Stromal cell of bone marrow (primary cell): ENCODE results near the gene HSPE1.
"Not testable (repeated sequence)": the region's sequence is repeated elsewhere in the genome, so short reads cannot be mapped to it uniquely, and the experiment has no call there.

Experiments
- DNase-seq: peaks from one replicate; pipeline ENCODE4 v3.0.0-alpha.2; 2012; ENCODE audit warnings: low read depth

HSPE1 gene

DNA sequence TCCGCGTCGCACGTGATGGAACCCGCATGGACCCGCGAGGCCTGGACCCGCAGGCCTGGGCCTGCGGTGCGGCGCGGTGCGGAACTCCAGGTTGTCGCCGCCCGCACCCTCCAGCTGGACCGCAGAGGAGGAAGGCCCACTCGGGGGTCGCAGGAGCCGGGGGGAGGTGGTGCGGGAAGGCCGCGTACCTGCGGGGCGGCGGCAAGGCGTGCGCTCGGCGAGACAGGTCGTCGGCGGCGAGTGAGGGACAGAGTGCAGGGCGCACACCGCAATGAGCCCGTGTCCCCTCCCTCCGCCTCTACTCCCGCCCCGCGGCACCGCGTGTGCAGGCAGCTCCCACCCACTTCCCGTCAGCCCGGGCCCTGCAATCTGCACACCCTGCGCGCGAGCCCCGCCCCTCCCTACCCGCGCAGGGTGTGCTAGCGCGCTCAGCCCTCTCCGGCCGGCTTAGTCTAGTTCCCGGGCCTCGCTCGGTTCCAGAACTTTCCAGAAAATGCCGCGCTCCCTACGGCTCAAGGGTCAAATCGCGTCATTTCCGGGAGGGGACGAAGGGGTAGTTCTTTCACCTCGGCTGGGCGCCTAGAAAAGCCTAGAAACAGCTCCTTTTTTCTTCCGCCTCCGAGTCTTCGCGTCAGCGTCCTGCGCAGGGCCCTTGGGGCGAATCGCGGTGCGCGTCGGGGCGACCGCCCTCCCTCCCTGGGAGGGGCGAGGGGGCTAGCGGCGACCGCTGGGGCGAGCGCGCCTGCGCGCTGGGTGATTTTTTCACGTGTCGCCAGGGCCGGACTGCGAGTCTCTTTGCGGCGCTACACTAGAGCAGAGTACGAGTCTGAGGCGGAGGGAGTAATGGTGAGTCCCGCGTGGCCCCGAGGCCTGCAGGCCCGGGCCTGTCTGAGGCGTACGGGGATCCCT is at the start of gene HSPE1, which contains the start of gene HSPD1:
Gene HSPE1, plus strand, starts transcription at position 786 of the 909 bp plus-strand sequence. Its CDS starts 58 bp downstream, at position 844.
Gene HSPD1, minus strand, starts transcription at position 247 of the 909 bp plus-strand sequence. CDS start 992 bp downstream, outside the sequence.
- peak; percentile 100 for DNase-seq

GRCh38 chr2:197450465-197450864 is 49.7 kb upstream of the HSPE1 start:
- DNase-seq = no peak

- DNase-seq = not testable (repeated sequence)
Observed at GRCh38 chr2:197450935-197451358, 49.2 kb upstream of the HSPE1 start.

GRCh38 chr2:197452754-197453122 is 47.4 kb upstream of the HSPE1 start:
- no peak for DNase-seq

DNA sequence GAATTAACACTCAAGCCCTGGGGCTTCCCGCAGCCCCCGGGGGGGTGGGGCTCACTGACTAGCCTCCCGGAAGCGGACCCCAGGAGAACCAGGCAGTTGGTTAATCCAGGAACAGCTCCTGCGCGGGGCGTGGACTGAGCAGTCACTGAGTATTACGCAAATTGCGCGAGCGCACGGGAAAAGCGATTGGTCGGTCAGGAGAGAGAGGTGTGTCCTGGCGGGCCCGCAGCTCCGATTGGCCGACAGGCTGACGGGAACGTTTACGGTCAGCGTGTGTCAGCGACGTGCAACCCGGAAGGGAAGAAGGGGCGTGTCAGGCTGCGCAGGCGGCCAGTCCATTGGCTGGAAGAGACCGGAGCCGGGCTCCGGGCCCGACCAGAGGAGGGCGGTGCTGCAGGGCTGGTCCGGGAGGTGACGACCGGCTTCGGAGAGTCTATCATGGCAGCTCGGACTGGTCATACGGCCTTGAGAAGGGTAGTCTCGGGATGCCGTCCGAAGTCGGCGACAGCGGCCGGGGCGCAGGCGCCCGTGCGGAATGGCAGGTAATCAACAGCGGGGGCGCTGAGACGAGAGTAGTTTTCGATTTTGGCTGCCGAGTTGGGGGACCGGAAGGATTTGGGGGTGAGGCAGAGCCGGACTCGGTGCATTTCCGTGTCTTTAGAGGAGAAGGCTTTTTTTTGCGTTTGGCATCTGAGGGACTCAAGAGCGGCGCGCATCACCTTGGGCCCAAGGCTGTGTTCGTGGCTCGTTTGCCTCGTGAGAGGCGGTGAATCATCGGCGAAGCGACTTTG is 46.9 kb upstream of the HSPE1 start, which contains the start of gene COQ10B:
Gene COQ10B, plus strand, starts transcription at position 430 of the 791 bp plus-strand sequence. Its CDS starts 9 bp downstream, at position 439.
- peak; percentile 99 for DNase-seq

- peak; percentile 94 for DNase-seq
Observed at GRCh38 chr2:197453914-197454398, 46.2 kb upstream of the HSPE1 start.

GRCh38 chr2:197454923-197455322 is 45.3 kb upstream of the HSPE1 start:
- DNase-seq = no peak

DNA sequence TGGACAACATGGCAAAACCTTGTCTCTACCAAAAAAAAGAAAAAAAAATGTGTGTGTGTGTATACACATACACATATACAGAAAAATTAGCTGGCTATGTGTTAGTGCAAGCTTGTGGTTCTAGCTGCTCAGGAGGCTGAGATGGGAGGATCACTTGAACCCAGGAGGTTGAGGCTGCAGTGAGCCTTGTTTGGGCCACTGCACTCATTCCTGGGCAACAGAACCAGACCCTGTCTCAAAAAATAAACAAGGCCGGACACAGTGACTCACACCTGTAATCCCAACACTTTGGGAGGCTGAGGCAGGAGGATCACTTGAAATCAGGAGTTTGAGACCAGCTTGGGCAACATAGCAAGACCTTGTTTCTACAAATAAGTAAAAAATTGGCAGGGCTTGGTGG is 44.8 kb upstream of the HSPE1 start:
- no peak for DNase-seq

DNA sequence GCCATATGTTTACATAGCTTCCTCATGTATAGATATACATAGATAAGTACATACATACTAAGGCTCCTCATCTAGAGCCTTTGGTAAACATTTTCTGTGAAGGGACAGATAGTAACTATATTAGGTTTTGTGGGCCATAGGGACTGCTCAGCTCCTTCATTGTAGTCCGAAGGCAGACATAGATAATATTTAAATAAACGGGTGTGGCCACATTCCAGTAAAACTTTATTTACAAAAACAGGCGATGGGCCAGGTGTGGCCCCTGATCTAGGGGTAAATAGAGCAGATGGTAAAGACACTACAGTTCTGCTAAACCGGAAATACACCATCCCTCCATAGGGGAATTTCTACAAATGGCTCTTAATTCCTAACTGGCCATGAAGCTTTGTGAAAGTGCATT is 39.5 kb upstream of the HSPE1 start:
- DNase-seq = no peak

DNA sequence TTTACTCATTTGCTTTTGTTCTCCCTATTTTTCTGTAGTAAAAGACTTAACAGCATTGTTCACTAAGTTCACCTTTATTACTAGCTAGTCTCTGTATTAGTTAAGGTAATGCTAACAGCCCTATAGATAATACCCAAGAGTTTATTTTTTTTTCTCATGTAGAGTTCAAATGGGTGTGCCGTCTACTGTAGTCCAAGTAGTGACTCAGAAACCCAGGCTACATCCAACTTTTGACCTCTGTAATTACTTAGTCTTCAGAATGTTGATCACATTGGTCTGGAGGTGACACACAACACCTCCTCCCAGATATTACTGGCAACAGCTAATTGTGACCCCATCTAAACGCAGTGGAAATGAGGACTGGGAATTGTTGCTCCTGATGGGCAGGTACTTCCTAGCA is 39.1 kb upstream of the HSPE1 start:
- DNase-seq = peak; percentile 41

- no peak for DNase-seq
Observed at GRCh38 chr2:197464175-197464574, 36.0 kb upstream of the HSPE1 start.

DNA sequence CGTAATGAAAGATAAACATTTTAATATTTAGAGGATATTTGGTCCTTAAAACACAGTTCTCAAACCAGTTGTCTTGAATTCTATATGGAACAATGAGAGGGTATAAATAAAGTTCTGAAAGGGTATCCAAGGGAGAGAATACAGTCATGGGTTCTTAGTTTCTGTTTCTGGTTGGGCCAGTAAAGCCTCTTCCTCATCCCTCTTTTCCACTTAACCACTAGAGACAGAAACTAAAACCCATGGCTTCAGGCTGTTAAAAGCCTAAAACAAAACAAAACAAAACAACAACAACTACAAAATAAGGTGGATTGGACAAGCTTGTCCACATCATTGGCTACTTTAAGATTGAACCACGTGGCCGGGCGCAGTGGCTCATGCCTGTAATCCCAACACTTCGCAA is 28.0 kb upstream of the HSPE1 start:
- DNase-seq = no peak

DNA sequence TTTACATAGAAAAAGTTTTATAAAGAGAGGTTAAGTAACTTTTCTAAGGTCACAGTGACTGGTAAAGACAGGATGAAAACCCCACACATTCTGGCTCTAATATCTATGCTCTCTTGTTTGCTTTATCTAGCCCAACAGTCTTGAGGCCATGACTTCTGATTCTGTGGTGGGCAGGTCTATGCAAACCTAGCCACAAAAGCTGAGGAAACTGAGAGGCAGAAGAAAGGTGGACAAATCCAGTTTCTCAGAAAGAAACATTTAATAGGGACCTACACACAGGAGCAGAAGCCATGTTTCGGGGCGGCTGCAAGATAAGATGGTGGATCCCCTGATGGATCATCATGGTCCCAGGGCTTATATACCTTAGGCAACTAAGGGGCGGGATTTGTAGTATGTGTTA is 22.4 kb upstream of the HSPE1 start:
- no peak for DNase-seq

GRCh38 chr2:197480165-197481036 is 19.8 kb upstream of the HSPE1 start:
- DNase-seq = no peak

DNA sequence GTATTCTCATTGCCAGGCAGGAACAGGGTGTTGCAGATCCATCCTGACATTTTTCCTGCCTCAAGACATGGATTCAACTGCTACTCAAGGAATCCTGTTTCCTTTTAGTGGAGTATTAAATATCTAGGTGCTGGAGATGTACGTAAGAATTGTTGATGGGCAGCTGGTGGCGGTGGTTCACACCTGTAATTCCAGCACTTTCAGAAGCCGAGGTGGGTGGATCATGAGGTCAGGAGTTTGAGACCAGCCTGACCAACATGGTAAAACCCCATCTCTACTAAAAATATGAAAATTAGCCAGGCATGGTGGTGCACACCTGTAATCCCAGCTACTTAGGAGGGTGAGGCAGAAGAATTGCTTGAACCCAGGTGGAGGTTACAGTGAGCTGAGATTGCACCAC is 15.9 kb upstream of the HSPE1 start:
- DNase-seq = not testable (repeated sequence)

- DNase-seq = no peak
Observed at GRCh38 chr2:197486175-197486574, 14.0 kb upstream of the HSPE1 start.

DNA sequence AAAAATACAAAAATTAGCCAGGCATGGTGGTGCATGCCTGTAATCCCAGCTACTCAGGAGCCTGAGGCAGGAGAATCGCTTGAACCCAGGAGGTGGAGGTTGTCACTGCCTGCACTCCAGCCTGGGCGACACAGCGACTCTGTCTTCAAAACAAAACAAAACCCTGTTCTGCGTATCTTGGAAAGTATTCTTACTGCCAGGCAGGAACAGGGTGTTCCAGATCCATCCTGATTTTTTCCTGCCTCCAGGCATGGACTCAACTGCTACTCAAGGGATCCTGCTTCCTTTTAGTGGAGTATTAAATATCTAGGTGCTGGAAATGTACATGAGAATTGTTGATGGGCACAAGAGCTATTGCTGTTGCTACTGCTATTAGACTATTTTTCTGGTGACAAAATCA is 12.8 kb upstream of the HSPE1 start:
- no peak for DNase-seq

- DNase-seq = no peak
Observed at GRCh38 chr2:197495433-197496134, 4.6 kb upstream of the HSPE1 start.

DNA sequence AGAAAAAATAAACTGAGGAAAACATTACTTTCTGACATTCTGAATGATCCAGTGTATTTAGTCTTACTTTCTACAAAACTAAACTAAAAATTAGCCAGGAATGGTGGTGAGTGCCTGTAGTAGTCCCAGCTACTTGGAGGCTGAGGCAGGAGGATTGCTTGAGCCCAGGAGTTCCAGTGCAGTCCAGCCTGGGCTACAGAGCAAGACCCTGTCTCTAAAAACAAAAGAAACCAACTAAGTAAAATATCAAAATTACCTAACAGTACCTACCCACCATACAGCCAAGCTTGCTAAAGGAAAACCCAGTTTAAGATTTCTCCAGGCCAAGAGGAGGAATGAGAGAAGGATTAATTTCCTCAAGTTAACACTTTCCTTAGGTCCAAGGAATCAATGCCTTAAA is 3.5 kb upstream of the HSPE1 start:
- DNase-seq = no peak

DNA sequence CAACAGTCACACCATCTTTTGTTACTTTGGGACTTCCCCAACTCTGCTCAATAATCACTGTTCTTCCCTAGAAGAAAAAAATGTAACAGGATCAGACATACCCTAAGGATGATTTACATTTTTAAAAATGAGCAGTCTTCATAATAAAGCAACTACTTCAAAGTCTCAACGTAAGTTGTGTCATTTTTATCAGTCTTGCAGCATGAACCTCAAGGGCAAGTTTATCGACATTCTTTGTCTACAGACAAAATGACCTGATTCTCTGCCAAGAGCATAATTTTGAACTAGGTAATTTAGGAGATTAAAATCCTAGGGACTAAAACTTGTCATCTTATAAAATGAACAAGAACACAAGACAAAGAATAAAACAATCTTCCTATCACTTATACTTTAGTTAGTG is 2.9 kb upstream of the HSPE1 start:
- no peak for DNase-seq
